Measurements from ENCODE around the gene RPLP1.

DNA sequence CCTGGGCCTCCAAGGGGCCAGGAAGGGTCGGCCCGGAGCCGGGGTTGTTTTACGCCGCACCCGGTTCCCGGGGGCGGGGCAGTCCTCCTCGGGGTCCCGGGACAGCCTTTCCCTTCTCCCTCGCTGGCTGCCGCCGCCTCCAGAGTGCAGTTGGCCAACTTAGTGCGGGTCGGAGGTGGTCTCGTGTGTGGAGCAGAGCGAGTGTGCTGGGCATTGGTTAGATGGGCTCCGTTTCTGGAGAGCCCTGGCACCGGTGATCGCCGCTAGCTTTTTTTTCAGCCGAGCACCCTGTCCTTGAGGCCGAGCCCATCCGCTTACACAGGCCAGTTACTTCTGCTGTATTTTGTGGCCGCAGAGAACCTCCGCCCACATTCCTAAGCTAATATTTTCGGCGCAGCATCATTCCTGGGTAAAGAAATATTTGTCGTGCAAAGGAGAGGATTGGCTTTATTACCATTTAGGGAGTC, 37.9 kb upstream of the RPLP1 start:
- TF ChIP-seq GTF2F1 (IDR thresholded peaks at IDR 0.05; ENCODE audit: borderline replicate concordance, low read depth, low read length) (no peak), TBP (IDR thresholded peaks at IDR 0.05; ENCODE audit: low read depth, low read length) (peak; percentile 42; the same call in 1 of the 2 replicates), CHD2 (IDR thresholded peaks at IDR 0.05; ENCODE audit: low read length) (no peak), EP300 (IDR thresholded peaks at IDR 0.05; ENCODE audit: borderline replicate concordance in 1 of 2, low read depth in 2 of 2, low read length in 2 of 2) (no peak), RAD21 (IDR thresholded peaks at IDR 0.05 in 1 of 2, conservative IDR thresholded peaks at IDR 0.05 in 1 of 2; ENCODE audit: low read depth in 2 of 2, low read length in 2 of 2) (no peak), SP1 (IDR thresholded peaks at IDR 0.05; ENCODE audit: low read depth, low read length) (no peak), CEBPB (IDR thresholded peaks at IDR 0.05; ENCODE audit: low read depth, low read length) (no peak), CHD1 (IDR thresholded peaks at IDR 0.05; ENCODE audit: low read depth, low read length) (no peak), POLR2A (IDR thresholded peaks at IDR 0.05; ENCODE audit: control extremely low read depth in 1 of 2, low read depth in 2 of 2, low read length in 2 of 2) (peak in 1 of 2 experiments; percentile 14; a peak in 1 of 3 replicates), NANOG (IDR thresholded peaks at IDR 0.05; ENCODE audit: insufficient read depth, low read depth, low read length, poor library complexity, severe bottlenecking) (no peak), SRF (IDR thresholded peaks at IDR 0.05; ENCODE audit: low read depth, low read length) (no peak), JUN (IDR thresholded peaks at IDR 0.05; ENCODE audit: low read depth, low read length) (no peak)
- TF ChIP-seq, protein P1, sequence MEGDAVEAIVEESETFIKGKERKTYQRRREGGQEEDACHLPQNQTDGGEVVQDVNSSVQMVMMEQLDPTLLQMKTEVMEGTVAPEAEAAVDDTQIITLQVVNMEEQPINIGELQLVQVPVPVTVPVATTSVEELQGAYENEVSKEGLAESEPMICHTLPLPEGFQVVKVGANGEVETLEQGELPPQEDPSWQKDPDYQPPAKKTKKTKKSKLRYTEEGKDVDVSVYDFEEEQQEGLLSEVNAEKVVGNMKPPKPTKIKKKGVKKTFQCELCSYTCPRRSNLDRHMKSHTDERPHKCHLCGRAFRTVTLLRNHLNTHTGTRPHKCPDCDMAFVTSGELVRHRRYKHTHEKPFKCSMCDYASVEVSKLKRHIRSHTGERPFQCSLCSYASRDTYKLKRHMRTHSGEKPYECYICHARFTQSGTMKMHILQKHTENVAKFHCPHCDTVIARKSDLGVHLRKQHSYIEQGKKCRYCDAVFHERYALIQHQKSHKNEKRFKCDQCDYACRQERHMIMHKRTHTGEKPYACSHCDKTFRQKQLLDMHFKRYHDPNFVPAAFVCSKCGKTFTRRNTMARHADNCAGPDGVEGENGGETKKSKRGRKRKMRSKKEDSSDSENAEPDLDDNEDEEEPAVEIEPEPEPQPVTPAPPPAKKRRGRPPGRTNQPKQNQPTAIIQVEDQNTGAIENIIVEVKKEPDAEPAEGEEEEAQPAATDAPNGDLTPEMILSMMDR (IDR thresholded peaks at IDR 0.05; ENCODE audit: control extremely low read depth in 1 of 3, insufficient read depth in 1 of 3, low read depth in 1 of 3, low read length in 3 of 3), result no peak
- TF ChIP-seq, protein P2, sequence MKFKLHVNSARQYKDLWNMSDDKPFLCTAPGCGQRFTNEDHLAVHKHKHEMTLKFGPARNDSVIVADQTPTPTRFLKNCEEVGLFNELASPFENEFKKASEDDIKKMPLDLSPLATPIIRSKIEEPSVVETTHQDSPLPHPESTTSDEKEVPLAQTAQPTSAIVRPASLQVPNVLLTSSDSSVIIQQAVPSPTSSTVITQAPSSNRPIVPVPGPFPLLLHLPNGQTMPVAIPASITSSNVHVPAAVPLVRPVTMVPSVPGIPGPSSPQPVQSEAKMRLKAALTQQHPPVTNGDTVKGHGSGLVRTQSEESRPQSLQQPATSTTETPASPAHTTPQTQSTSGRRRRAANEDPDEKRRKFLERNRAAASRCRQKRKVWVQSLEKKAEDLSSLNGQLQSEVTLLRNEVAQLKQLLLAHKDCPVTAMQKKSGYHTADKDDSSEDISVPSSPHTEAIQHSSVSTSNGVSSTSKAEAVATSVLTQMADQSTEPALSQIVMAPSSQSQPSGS (IDR thresholded peaks at IDR 0.05; ENCODE audit: low read length), result no peak

Data from H1 (cell line).